Measurements from ENCODE around the gene SAMSN1. TPM values are rescaled to one million over a fixed set of nuclear protein-coding genes. Genes with fewer than 3 reads are reported as not detected.

SAMSN1 gene
- total RNA-seq, 1 experiment from 2014 or later: 2.8 TPM

DNA sequence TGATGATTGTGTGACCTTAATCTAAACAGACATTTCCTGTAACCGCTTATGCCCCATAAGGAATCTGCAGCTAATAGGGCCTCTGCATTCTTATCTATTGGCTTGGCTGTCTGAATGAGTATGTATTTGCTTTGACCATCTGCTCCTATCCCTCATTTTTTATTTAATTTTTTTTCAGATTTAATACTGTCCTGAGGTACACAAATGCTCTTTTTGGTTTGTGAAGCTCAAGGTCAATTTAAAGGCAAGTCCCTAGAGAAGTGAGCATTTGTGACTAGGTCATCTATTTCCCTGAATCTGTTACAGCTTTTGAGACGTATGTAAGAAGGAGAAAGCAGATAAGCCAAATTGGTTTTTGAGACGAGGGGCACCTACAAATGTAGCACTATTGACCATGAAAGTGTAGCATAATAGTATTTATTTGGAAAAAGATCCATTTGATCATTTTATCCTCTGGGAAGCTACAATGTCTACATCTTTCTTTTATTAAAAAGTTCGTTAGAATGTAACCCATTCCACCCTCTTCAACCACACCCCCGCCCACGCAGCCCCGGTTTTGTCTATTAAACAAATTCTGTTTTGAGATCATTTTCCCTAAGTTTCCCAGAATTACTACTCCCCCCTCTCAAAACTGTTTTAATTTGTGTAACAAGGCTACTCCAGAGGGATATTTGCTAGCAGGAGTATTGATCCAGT is 93.9 kb downstream of the SAMSN1 start:
- no peak for DNase-seq
- no peaks in the 10 kb centered on the region for H3K27me3 ChIP-seq (ENCODE audit: insufficient read depth, low read length)
- no peak for TF ChIP-seq CTCF (conservative IDR thresholded peaks at IDR 0.05)
- no peak overlapping the region for H3K4me3 Mint-ChIP-seq
- no peak overlapping the region for H2BK15ac ChIP-seq (ENCODE audit: low read depth, low read length)
- no peaks in the 10 kb centered on the region for H3K79me1 ChIP-seq (ENCODE audit: insufficient read depth, low read depth, low read length, poor library complexity, severe bottlenecking)
- no peaks in the 10 kb centered on the region for H3K9me3 ChIP-seq (ENCODE audit: control insufficient read depth, low read depth, low read length)
- WGBS (ENCODE audit: extremely low coverage, insufficient read length, low lambda C conversion rate): no CpG with 5 or more reads among the region's 7 CpGs
- peaks cover 6 to 12% of the 10 kb centered on the region in 2 experiments for H3K4me1 Mint-ChIP-seq
- H3T11ph ChIP-seq (ENCODE audit: low read length): no peak overlapping the region
- no peaks in the 10 kb centered on the region; a peak in 1 of 5 replicates for H3K9me3 Mint-ChIP-seq
- no peak overlapping the region for H4K5ac ChIP-seq (ENCODE audit: insufficient read length, low read depth, low read length)
- H3K18ac ChIP-seq (ENCODE audit: insufficient read length, low read depth, low read length): no peak overlapping the region
- H3K56ac ChIP-seq (ENCODE audit: insufficient read length, low read depth, low read length): no peak overlapping the region
- no peak overlapping the region for H2BK5ac ChIP-seq (ENCODE audit: insufficient read length, low read length)
- no peak overlapping the region for H4K91ac ChIP-seq (ENCODE audit: insufficient read length, low read depth, low read length)
- H2BK12ac ChIP-seq (ENCODE audit: insufficient read length, low read depth, low read length): no peak overlapping the region
- no peak overlapping the region for H2BK20ac ChIP-seq (ENCODE audit: low read depth, low read length, poor library complexity, severe bottlenecking)
- no peaks in the 10 kb centered on the region; a peak in 2 of 7 replicates for H3K36me3 Mint-ChIP-seq (ENCODE audit: insufficient read depth in 1 of 3, low read depth in 3 of 3)
- H4K20me1 ChIP-seq (ENCODE audit: control insufficient read depth, insufficient read depth, insufficient read length): no peaks in the 10 kb centered on the region
- no peak overlapping the region for H3K4ac ChIP-seq (ENCODE audit: low read depth, low read length)
- no peak overlapping the region for H2BK120ac ChIP-seq (ENCODE audit: low read depth, low read length, poor library complexity, severe bottlenecking)
- H3K9ac ChIP-seq (ENCODE audit: extremely low read depth, insufficient read length, low read length): no peak overlapping the region
- no peak overlapping the region for H3K27ac ChIP-seq (ENCODE audit: insufficient read length, low read depth, low read length)
- H2AFZ ChIP-seq (ENCODE audit: low read length): no peak overlapping the region
- no peak overlapping the region for H3K27ac Mint-ChIP-seq
- H3K23ac ChIP-seq (ENCODE audit: insufficient read length, low read depth, low read length): no peak overlapping the region
- H4K8ac ChIP-seq (replicated peaks; ENCODE audit: insufficient read length, low read depth, low read length): no peak overlapping the region
- H3K4me2 ChIP-seq (ENCODE audit: insufficient read depth, insufficient read length, low read length): no peak overlapping the region
- no peak overlapping the region for H3K14ac ChIP-seq (ENCODE audit: insufficient read depth, low read length)
- H2AK5ac ChIP-seq (ENCODE audit: insufficient read length, low read length): no peak overlapping the region
- H3K79me2 ChIP-seq (ENCODE audit: insufficient read depth, low read length): no peaks in the 10 kb centered on the region
- no peaks in the 10 kb centered on the region for H3K27me3 Mint-ChIP-seq (ENCODE audit: low read depth)
- H3K4me1 ChIP-seq (ENCODE audit: insufficient read depth, low read length): no peaks in the 10 kb centered on the region
- no peaks in the 10 kb centered on the region for H3K23me2 ChIP-seq (ENCODE audit: insufficient read length, low read depth, low read length, poor library complexity, severe bottlenecking)

Measured in H9 (cell line).